Breast epithelium (tissue), 3 donors: ENCODE data around the gene PRRT1.

Source experiments
- POLR2A ChIP-seq: fragments of 450-650 bp; IDR thresholded peaks from one replicate; pipeline ENCODE4 v1.6.1; 2016; ENCODE audit warnings: antibody characterized with exemption, mild to moderate bottlenecking, moderate library complexity
- POLR2AphosphoS5 ChIP-seq, 3 donors: sonication (generic); formaldehyde crosslinking; IDR thresholded peaks; one replicate each; pipeline ENCODE4 v1.6.1; 2017; ENCODE audit warnings: antibody characterized with exemption in 3 of 3
- TF ChIP-seq, protein P1 (sequence below), 3 donors: fragments of 450-650 bp; IDR thresholded peaks; one replicate each; pipeline ENCODE4 v1.5.1; 2016 to 2017; ENCODE audit warnings: antibody characterized with exemption in 3 of 3, mild to moderate bottlenecking in 3 of 3, moderate library complexity in 3 of 3

DNA sequence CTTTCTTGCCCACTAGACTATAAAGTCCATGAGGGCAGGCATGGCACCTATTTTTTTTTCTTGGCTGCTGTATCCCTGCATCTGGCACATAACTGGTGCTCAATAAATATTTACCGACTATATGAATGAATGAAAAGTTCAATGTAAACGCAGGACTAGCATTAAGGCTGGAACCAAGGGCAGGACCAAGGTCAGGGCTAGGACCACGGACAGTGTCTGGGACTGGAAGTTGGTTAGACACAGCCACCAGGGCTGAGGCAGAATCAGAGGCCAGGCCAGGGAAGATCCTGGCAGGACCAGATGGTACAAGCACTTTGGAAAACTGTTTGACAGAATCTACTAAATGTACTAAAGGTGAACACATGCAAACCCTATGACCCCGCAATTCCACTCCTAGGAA, 46.3 kb downstream of the PRRT1 start:
- TF ChIP-seq, protein P1, sequence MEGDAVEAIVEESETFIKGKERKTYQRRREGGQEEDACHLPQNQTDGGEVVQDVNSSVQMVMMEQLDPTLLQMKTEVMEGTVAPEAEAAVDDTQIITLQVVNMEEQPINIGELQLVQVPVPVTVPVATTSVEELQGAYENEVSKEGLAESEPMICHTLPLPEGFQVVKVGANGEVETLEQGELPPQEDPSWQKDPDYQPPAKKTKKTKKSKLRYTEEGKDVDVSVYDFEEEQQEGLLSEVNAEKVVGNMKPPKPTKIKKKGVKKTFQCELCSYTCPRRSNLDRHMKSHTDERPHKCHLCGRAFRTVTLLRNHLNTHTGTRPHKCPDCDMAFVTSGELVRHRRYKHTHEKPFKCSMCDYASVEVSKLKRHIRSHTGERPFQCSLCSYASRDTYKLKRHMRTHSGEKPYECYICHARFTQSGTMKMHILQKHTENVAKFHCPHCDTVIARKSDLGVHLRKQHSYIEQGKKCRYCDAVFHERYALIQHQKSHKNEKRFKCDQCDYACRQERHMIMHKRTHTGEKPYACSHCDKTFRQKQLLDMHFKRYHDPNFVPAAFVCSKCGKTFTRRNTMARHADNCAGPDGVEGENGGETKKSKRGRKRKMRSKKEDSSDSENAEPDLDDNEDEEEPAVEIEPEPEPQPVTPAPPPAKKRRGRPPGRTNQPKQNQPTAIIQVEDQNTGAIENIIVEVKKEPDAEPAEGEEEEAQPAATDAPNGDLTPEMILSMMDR (IDR thresholded peaks at IDR 0.05) = no peak
- no peak for TF ChIP-seq POLR2A
- TF ChIP-seq POLR2AphosphoS5 (IDR thresholded peaks at IDR 0.05) = no peak
